CD4-positive, alpha-beta T cell treated with Interleukin-15 for 4 hours (primary cell): ENCODE data around the gene RUNX3.
A peak's percentile ranks its signal among the peaks of the same experiment; 100 is the strongest.
"Not testable (repeated sequence)": the region's sequence is repeated elsewhere in the genome, so short reads cannot be mapped to it uniquely, and the experiment has no call there.

ENCODE experiments used
- DNase-seq: peaks from one replicate; pipeline ENCODE4 v3.0.0-alpha.2; 2020; ENCODE audit warnings: low spot score

RUNX3 gene

GRCh38 chr1:24930260-24931145 lies at the start of gene RUNX3:
TSS of gene RUNX3 (minus strand) at chr1:24930276. CDS start at chr1:24929868, 408 bp downstream.
- peak; percentile 94 for DNase-seq

- not testable (repeated sequence) for DNase-seq
These were observed 49.2 kb upstream of the RUNX3 start for GRCh38 chr1:24979232-24979631.

GRCh38 chr1:24978383-24979032 lies 48.4 kb upstream of the RUNX3 start:
- DNase-seq = no peak

DNA sequence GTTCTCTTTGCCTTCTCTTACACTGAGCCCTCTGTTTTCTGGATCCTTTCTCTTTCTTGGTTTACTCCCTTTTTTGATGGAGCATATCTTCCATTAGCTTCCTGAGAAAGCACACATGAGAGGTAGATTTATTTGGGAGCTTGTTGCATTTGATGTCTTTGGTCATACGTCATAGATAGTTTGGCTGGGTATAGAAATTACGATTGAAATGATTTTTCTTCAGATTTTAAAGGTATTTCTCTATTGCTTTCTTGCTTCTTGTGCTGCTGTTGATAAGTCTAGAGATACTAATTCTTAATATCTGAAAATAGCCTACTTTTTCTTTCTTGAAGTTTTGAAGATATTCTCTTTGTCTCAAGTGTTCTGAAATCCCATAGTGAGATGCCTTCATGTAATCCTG lies 45.3 kb upstream of the RUNX3 start:
- DNase-seq = no peak

DNA sequence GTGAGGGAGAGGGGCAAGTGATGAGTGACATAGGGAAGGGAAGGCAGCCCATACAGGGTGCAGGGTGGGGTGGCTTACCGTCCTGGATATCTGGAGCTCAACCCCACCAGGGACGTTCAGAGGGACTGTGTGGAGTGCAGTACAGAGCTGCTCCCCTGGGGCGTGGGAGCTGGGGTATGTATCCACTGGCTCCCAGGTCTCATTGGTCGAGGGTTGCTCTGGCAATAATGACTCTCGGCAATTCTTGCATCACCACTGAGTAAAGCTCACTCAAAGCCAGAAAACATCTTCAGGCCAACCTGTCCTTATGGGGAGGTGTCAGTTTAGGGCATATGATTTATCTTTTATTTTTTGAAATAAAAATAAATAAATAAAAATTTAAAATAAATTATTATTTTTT lies 43.2 kb upstream of the RUNX3 start:
- no peak for DNase-seq

DNA sequence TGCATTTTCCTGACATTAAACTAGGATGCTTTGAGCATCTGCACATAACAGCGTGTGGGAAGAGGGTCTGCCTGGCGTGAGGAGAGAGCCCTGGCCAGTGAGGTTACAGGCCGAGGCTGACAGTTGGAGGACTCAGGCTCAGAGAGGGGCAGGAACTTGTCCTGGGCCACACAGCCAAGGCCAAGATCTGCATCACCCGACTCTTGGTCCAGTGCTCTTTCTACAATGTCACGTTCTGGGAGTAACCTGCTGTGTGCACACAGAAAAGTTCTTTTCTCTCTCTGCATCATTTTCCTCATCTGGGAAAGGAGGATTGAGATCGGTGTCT lies 42.8 kb upstream of the RUNX3 start:
- no peak for DNase-seq

- DNase-seq = no peak
These were observed 42.3 kb upstream of the RUNX3 start for GRCh38 chr1:24972221-24972914.

- DNase-seq = no peak
These were observed 41.1 kb upstream of the RUNX3 start for GRCh38 chr1:24970926-24971875.

- no peak for DNase-seq
These were observed 40.3 kb upstream of the RUNX3 start for GRCh38 chr1:24970399-24970753.

DNA sequence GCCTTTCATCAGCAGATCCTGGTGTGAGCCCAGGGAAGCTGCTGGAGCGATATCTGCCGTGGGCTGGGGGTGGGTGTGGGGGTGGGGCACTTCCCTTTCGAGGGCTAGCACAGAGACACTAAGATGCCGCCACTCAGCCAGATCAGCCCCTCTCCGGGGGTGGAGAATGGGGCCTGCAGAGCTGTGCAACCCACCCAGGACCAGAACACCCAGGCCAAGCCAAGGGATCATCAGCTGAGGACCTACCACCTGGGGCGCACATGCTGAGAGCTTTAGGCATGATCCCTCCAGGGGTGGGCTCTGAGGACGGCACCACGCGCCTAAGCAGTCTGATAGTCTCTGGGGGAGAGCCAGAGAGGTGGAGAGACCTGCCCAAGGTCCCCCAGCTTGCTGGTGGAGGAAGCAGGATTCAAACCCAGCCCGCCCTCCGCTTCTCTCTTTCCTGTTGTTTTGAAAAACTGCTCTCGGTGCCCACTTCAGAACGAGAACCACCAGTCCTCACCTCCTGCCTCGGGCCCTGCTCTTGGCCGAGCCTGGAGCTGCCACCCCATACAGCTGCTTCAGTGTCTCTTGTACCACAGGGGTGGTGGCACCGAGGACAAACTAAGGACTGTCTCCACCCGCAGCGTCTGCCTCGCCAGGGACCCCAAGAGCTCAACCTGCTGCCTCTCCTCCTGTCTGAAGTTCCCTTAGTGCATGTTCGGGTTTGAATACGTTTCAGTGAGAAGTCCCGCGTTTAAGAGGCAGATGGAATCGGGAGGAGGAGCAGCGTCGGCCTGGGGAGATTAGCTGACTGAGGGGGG lies 39.7 kb upstream of the RUNX3 start:
- DNase-seq = no peak

- no peak for DNase-seq
These were observed 39.0 kb upstream of the RUNX3 start for GRCh38 chr1:24968941-24969585.

- DNase-seq = no peak
These were observed 37.9 kb upstream of the RUNX3 start for GRCh38 chr1:24967962-24968361.

GRCh38 chr1:24967555-24967954 lies 37.5 kb upstream of the RUNX3 start:
- DNase-seq = no peak

DNA sequence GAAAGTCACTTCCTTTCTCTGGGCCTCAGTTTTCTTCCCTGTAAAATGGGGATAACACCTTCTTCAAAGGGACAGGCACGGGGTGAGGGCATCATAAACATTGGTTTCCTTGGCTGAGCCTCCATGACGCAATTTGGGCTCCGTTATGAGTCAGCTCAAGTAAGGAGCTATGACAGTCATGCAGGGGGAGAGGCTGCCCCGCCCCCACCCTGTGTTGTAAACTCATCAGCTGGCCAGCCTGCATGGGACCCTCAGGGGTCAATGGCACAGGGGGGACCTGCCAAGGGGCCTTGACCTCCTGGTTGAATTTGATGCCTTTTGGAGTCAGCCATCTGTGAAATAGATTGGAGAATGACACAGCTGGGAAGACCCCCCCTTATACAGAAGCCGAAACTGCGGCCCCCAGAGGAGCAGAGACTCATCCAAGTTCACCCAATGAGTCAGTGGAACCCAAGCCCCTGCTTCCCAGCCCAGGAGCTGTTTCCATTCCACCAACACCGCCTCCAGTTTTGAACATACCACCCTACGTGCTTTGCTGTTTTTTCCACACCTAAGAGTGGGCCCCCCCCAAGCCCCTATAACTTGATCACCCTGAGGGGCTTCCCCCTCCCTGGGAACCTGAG lies 36.8 kb upstream of the RUNX3 start:
- peak; percentile 61 for DNase-seq

DNA sequence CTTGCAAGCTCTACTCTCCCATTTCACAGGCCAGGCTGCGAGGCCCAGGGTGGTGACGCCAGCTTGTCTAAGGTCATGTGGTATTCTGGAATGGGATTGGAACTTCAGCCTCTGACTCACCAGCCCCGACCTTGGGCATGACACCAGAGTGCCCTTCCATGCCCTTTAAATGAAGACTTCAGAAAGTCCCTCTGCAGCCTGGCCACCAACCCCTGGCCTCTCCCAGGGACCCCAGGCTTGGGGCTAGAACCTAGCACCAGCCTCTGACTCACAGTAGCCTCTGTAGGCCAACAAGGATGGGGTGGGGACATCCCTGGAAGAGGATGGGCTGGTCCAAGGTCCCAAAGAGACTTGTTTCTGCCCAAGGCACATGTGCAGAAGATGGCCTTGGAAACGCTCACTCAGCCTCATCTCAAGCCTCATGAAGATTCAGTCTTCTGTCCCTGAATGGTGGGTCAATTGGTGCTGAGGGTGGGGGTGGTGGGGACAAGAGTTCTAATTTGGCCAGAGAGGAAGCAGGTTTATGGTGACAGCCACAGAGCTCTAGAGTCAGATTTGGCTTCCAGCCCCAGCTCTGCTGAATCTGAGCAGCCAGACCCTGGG lies 36.1 kb upstream of the RUNX3 start:
- DNase-seq = no peak

DNA sequence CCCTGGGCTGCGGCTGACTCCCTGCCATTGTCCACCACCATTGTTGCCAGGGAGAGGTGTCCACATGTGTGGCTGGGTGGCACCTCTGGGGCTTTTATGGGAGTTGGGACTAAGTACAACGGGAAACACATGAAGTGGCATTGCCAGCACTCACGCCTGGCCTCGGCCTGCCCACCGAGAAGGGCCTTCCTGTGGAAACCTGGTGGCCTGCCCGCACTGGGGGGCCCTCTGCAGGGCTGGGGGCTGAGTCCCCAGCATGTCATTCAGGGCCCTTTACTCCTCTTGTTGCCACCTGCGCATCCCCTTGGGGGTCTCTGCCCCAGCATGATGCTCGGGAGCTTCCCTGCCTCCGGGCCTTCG lies 35.5 kb upstream of the RUNX3 start:
- no peak for DNase-seq

GRCh38 chr1:24964811-24965570 lies 34.9 kb upstream of the RUNX3 start:
- DNase-seq = peak; percentile 89

GRCh38 chr1:24963943-24964693 lies 34.0 kb upstream of the RUNX3 start:
- DNase-seq = no peak
